ENCODE measurements around the gene RBFOX2. TPM values are rescaled to one million over a fixed set of nuclear protein-coding genes. Genes with fewer than 3 reads are reported as not detected.

The RBFOX2 gene
- total RNA-seq, 4 donors from 2014 or later = 50.2 to 75.6 (median 71.4) TPM

- peaks cover 0 to 44% (median 9%) of the 10 kb centered on the region in 4 donors for H3K4me1 ChIP-seq
- DNase-seq (ENCODE audit: low spot score in 2 of 2) = no peak
- H3K4me3 ChIP-seq = no peak overlapping the region
- WGBS, 2 donors = 91 to 92% methylated on average over 9 of the region's 9 CpGs
- H3K27me3 ChIP-seq = no peaks in the 10 kb centered on the region
- TF ChIP-seq CTCF (IDR thresholded peaks at IDR 0.05) (no peak), POLR2A (IDR thresholded peaks at IDR 0.05) (no peak), EP300 (IDR thresholded peaks at IDR 0.05) (no peak)
- no peaks in the 10 kb centered on the region for H3K36me3 ChIP-seq
- no peak overlapping the region for H3K27ac ChIP-seq
- no peaks in the 10 kb centered on the region for H3K9me3 ChIP-seq
Measured at GRCh38 chr22:36003972-36004674, 24.5 kb downstream of the RBFOX2 start.

- no peaks in the 10 kb centered on the region for H3K36me3 ChIP-seq
- peaks cover 0 to 40% (median 3%) of the 10 kb centered on the region in 4 donors for H3K4me1 ChIP-seq
- WGBS, 2 donors = 87 to 88% methylated on average over 5 of the region's 5 CpGs
Measured at GRCh38 chr22:36002718-36003260, 25.8 kb downstream of the RBFOX2 start.

DNA sequence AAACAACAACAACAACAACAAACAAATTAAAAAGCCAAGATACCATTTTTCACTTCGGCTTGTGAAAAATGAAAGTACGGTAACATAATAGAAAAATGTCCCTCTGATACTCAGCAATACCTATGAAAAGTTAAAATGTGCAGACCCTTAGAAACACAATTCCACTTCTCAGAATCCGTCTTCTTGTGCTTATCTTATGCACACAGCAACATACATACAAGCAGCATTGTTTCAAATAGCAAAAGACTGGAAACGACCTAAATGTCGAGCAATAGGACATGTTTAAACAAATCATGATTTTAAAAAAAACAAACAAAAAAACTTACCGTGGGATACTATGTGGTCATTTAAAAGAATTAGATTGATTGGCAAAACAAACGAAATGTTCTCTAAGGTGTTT lies 26.5 kb downstream of the RBFOX2 start:
- DNase-seq (ENCODE audit: low spot score in 2 of 2) = no peak
- Histone ChIP-seq H3K27ac (no peak overlapping the region), H3K36me3 (no peaks in the 10 kb centered on the region), H3K27me3 (no peaks in the 10 kb centered on the region), H3K4me1 (peaks cover 0 to 44% (median 4%) of the 10 kb centered on the region in 4 donors), H3K9me3 (no peaks in the 10 kb centered on the region), H3K4me3 (no peak overlapping the region)
- TF ChIP-seq EP300 (IDR thresholded peaks at IDR 0.05) (no peak), POLR2A (IDR thresholded peaks at IDR 0.05) (no peak), CTCF (IDR thresholded peaks at IDR 0.05) (no peak)
- 71 to 73% methylated on average over 7 of the region's 7 CpGs for WGBS, 2 donors

More at GRCh38 chr22:36002718-36003260, 25.8 kb downstream of the RBFOX2 start:
- no peak for DNase-seq (ENCODE audit: low spot score in 2 of 2)
- TF ChIP-seq POLR2A (IDR thresholded peaks at IDR 0.05) = no peak
- TF ChIP-seq CTCF (IDR thresholded peaks at IDR 0.05) = no peak
- no peak for TF ChIP-seq EP300 (IDR thresholded peaks at IDR 0.05)
- H3K27ac ChIP-seq = no peak overlapping the region
- H3K27me3 ChIP-seq = no peaks in the 10 kb centered on the region
- no peak overlapping the region for H3K4me3 ChIP-seq
- no peaks in the 10 kb centered on the region for H3K9me3 ChIP-seq

DNA sequence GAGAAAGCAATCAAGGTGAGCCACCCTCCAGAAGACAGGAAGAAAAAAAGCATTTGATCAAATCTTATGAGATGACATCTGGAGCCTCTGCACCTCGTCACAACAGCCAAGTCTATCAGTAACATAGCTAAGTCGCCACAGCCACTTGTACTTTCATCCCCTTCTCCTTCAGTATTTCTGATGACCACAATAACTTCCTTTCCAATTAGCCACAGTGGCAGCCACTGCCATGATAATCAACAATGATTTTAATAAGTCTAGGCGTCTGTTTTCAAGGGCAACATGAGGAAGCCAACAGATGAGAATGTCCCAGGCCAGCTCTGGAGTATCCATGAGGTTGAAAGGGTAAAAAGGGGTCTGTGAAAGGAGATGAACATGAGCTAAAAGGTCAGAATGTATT lies 29.9 kb downstream of the RBFOX2 start:
- DNase-seq (ENCODE audit: low spot score in 2 of 2) = no peak
- H3K4me1 ChIP-seq = peaks cover 0 to 57% (median 14%) of the 10 kb centered on the region in 4 donors
- no peaks in the 10 kb centered on the region for H3K36me3 ChIP-seq
- no peaks in the 10 kb centered on the region for H3K27me3 ChIP-seq
- TF ChIP-seq EP300 (IDR thresholded peaks at IDR 0.05) = no peak
- no peaks in the 10 kb centered on the region for H3K9me3 ChIP-seq
- H3K4me3 ChIP-seq = no peak overlapping the region
- no peak overlapping the region for H3K27ac ChIP-seq
- WGBS, 2 donors = 84 to 90% methylated on average over 3 of the region's 3 CpGs

DNA sequence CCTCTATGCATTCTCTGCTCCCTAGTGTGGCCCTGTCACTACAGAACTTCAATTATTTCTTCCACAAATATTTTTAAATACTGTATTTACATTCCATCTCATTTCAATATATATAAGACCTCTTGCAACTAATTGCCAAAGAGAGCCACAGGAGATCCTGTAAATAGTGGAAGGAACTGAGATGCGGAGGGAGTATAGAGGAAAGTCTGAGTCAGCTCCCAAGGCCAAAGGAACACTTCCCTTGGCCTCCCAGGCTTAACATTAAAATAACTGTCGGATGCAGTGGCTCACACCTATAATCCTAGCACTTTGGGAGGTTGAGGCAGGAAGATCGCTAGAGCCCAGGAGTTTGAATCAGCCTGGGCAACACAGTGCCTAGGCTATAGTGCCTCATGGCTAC lies 31.2 kb downstream of the RBFOX2 start:
- Histone ChIP-seq H3K36me3 (no peaks in the 10 kb centered on the region), H3K4me3 (no peak overlapping the region), H3K4me1 (peaks cover 0 to 57% (median 14%) of the 10 kb centered on the region in 4 donors), H3K9me3 (no peaks in the 10 kb centered on the region), H3K27ac (peak overlapping the region in 2 of 4 donors; percentile 16 to 81), H3K27me3 (no peaks in the 10 kb centered on the region)
- DNase-seq (ENCODE audit: low spot score in 2 of 2) = no peak
- no peak for TF ChIP-seq POLR2A (IDR thresholded peaks at IDR 0.05)
- TF ChIP-seq EP300 (IDR thresholded peaks at IDR 0.05) = no peak
- no peak for TF ChIP-seq CTCF (IDR thresholded peaks at IDR 0.05)
- 76 to 80% methylated on average over 3 of the region's 3 CpGs for WGBS, 2 donors

Data from tibial nerve (tissue), 4 donors.